Hippocampal formation (tissue), 2 donors: ENCODE data around the gene MTHFD1L.

Experiments
- DNase-seq, 2 donors: peaks; one replicate each; lab custom pipeline; 2025; lab: John Stamatoyannopoulos, UW

Gene MTHFD1L

GRCh38 chr6:150991487-150991886 lies 126.0 kb downstream of the MTHFD1L start:
- no peak for DNase-seq

DNA sequence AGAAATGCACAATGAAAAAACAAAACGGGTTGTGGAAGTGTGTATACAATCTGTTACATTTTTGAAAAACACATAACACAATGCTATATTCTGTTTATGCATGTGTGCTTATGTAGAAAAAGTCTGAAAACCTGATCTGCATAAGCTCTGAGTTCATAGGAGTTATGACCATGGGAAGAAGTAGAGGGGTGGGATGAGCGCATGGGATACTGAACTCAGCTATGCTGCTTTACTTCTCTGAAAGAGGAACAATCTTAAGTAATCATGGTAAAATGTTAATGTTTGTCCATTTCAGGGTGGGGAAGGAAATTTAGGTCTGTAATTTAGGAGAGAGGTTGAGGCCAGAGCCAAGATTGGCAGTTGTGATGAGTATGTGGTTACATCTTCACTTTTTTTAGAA lies 126.8 kb downstream of the MTHFD1L start:
- no peak for DNase-seq

- DNase-seq: no peak
These were observed 127.2 kb downstream of the MTHFD1L start for GRCh38 chr6:150992703-150993102.

DNA sequence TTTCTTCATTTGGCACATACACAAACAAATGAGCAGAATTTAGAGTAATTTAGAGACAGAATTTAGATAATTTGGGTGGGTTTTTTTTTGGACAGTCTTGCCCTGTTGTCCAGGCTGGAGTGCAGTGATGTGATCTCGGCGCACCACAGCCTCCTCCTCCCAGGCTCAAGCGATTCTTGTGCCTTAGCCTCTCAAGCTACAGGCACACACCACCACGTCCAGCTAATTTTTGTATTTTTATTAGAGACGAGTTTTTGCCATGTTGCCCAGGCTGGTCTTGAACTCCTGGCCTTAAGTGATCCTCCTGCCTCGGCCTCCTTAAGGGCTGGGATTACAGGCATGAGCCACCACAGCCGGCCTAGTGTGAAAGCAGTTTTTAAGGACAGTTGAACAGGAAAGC lies 127.8 kb downstream of the MTHFD1L start:
- no peak for DNase-seq

GRCh38 chr6:150994026-150994425 lies 128.5 kb downstream of the MTHFD1L start:
- no peak for DNase-seq

- no peak for DNase-seq
These were observed 131.5 kb downstream of the MTHFD1L start for GRCh38 chr6:150996968-150997367.

GRCh38 chr6:150999107-150999506 lies 133.6 kb downstream of the MTHFD1L start:
- DNase-seq: no peak

DNA sequence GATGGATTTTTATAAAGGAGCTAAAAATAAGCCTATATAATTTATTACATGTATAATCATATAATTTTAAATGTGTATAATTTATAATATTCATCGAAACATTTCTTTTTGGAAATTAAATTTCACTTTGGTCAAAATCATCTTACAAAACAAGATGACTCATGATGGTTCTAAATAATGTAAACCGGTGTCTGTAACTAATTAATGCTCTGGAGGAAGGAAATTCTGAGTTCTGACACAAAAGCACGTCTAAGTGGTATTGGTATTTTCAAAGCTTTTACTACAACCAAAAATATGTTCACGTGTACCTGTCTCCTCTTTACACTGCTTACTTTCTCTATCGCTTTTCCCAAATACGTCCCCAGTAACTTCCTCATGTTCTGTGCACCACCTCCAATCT lies 134.1 kb downstream of the MTHFD1L start:
- no peak for DNase-seq

GRCh38 chr6:151001387-151002056 lies 136.0 kb downstream of the MTHFD1L start:
- DNase-seq: no peak

- DNase-seq: no peak
These were observed 136.6 kb downstream of the MTHFD1L start for GRCh38 chr6:151002057-151002450.

DNA sequence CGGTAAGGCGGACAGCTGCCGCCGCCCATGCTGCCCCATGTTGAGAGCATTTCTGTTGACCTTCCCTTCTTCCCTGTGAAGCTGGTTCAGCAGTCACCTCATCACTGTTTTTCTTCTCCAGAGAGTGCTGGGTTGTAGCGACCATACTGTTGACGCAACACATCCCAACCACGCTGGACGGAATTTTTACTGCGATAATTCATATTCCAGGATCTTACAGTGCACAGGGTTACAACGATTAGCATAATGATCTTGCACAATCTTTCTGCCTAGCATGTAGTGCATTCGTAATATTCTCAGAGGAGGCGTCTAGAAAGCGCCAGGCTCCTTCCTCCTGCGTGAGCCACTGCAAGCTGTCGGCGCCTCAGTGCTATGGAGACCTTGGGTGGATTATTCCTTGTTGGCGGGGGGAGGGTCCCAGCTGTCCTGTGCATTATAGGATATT lies 137.0 kb downstream of the MTHFD1L start:
- DNase-seq: no peak

DNA sequence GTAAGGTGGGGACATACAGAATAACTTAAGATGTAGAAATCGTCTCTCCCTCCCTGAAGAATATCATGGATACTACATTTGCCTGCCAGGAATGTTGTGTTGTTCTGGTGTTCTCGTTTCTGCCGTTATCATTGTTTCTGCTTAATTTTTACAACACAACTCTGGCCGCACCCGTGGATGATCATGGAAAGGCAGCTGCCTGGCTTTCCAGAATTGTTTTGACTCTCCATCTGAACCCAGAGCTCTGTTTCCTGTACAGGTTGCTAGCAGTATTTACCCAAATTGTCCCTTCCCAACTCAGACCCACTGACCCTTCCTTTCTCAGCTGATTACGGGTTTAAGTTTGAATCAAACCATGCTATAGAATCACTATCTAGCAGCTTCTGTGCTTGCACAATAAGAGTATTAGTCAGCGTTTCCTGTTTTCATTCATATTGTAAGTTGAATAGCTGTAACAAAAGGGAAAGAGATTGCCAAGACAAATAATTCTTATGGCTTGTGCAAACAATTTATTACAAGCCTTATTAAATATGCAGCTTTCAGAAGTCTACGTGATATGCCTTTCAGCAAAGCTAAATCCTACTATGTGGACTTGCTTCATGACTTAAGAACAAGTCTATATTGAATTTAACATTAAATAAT lies 139.0 kb downstream of the MTHFD1L start:
- no peak for DNase-seq

DNA sequence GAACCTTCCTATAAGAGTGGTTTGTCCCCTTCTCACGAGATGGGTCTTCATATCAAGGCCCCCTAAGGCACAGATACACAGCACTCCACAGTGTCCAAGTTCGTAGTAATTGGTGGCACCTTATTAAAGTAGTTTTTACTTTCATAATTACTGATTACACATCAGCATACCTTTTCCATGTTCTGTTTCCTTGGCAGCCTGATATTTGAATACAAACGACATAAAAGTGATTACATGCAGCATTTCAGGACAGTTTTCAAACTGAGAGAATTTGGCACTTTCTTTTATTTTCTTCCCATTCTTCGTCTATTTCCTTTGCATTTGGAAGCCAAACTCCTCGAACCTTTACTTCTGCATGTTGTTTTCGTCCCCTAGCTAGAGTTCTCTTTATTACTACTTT lies 139.7 kb downstream of the MTHFD1L start:
- DNase-seq: no peak

- DNase-seq: no peak
These were observed 140.6 kb downstream of the MTHFD1L start for GRCh38 chr6:151005896-151006632.

GRCh38 chr6:151007076-151007475 lies 141.6 kb downstream of the MTHFD1L start:
- DNase-seq: no peak

GRCh38 chr6:151007922-151008321 lies 142.4 kb downstream of the MTHFD1L start:
- DNase-seq: no peak

GRCh38 chr6:151008425-151008824 lies 142.9 kb downstream of the MTHFD1L start:
- no peak for DNase-seq

- no peak for DNase-seq
These were observed 144.1 kb downstream of the MTHFD1L start for GRCh38 chr6:151009576-151009975.

GRCh38 chr6:151010071-151010470 lies 144.6 kb downstream of the MTHFD1L start:
- no peak for DNase-seq

GRCh38 chr6:151012321-151013294 lies 147.1 kb downstream of the MTHFD1L start:
- DNase-seq: no peak

- peak; percentile 15 to 34 for DNase-seq
These were observed 149.1 kb downstream of the MTHFD1L start for GRCh38 chr6:151014404-151015100.
